ENCODE results near the gene ITIH2. TPM values are rescaled to one million over a fixed set of nuclear protein-coding genes. Genes with fewer than 3 reads are reported as not detected.

The ITIH2 gene, protein sequence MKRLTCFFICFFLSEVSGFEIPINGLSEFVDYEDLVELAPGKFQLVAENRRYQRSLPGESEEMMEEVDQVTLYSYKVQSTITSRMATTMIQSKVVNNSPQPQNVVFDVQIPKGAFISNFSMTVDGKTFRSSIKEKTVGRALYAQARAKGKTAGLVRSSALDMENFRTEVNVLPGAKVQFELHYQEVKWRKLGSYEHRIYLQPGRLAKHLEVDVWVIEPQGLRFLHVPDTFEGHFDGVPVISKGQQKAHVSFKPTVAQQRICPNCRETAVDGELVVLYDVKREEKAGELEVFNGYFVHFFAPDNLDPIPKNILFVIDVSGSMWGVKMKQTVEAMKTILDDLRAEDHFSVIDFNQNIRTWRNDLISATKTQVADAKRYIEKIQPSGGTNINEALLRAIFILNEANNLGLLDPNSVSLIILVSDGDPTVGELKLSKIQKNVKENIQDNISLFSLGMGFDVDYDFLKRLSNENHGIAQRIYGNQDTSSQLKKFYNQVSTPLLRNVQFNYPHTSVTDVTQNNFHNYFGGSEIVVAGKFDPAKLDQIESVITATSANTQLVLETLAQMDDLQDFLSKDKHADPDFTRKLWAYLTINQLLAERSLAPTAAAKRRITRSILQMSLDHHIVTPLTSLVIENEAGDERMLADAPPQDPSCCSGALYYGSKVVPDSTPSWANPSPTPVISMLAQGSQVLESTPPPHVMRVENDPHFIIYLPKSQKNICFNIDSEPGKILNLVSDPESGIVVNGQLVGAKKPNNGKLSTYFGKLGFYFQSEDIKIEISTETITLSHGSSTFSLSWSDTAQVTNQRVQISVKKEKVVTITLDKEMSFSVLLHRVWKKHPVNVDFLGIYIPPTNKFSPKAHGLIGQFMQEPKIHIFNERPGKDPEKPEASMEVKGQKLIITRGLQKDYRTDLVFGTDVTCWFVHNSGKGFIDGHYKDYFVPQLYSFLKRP
- total RNA-seq, result under 0.01 TPM in 1 of 2 replicates, not detected in the other

GRCh38 chr10:7703140-7703539 is at the start of gene ITIH2:
Gene ITIH2, plus strand, starts transcription at chr10:7703316. Its CDS starts 119 bp downstream, at chr10:7703435.

DNA sequence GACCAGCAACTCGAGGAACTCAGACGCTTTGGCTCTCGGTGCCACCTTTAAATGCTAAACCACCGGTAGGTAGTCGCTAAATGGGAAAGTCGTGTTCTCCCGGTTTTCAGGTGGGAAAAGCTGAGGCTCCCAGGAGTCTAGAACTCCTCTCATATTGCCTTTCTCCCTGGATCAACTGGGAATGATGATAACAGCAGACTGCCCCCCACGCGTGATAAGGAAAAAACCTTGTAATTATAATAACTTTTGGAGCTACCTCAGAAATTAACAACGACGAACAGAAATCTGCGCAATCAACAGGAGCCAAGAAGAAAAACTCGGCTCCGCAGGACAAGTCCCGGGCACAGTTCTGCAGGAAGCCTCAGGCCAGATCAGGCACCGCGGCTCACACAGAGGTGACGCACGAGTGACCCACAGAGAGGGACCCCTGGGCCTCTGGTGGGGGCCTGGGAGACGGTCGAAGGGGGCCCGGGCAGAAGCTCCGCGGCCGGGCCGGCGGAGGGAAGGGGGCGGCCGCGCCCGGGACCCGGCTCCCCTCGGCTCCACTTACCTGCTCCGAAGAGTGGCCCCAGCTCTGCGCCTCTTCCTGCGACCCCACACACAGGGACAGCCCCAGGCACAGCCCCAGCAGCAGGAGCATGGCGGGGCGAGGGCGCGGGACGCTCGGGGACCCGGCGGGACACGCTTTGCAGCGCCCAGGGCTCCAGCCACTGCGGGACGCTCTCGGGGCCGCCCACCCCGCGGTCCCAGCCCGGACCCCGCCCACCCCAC is 36.7 kb upstream of the ITIH2 start, which contains the start of gene ITIH5:
TSS of gene ITIH5 (minus strand) at position 714 of the 771 bp plus-strand sequence. CDS start at position 640, 74 bp downstream.

GRCh38 chr10:7787857-7788638 is 84.9 kb downstream of the ITIH2 start, which contains the start of the genes ATP5F1C and KIN:
Gene ATP5F1C, plus strand, starts transcription at chr10:7788177. Its CDS starts 31 bp downstream, at chr10:7788208.
Gene KIN, minus strand, starts transcription at chr10:7787993. Its CDS starts 60 bp downstream, at chr10:7787933.

Other genes starting within 250 kb of the ITIH2 start
- gene ITIH5, start 36.4 kb upstream of the ITIH2 start, total RNA-seq, result 0.05 and 0.30 TPM in 2 replicates
- 7.7 and 8.4 TPM in 2 replicates for gene KIN, start 84.7 kb downstream of the ITIH2 start, total RNA-seq
- gene ATP5F1C, start 84.9 kb downstream of the ITIH2 start, total RNA-seq, result 187 and 197 TPM in 2 replicates
- 1.8 and 2.8 TPM in 2 replicates for gene TAF3, start 115.2 kb downstream of the ITIH2 start, total RNA-seq

All from smooth muscle cell of the umbilical artery (primary cell).